ENCODE measurements around the gene CEP120.

DNA sequence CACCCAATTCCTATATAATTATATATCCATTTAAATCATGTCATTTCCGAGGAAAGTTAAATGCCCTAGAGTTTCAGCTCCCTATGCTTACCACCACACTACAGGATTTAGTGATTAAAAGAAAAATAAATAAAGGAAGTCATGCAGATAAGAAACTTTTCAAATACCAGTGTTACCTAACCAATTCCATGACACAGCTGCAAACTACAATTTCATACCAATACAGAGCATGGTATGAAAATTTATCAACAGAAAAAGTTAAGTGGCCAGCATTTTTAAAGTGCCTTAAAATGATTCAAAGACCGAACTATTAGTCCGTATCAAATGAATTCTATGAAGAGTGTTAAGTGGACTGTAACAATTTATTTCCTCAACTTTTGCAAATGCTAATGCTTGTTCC lies 35.9 kb downstream of the CEP120 start:
- TF ChIP-seq CTCF (IDR thresholded peaks at IDR 0.05; ENCODE audit: insufficient read depth, low read length, poor library complexity, severe bottlenecking) (no peak), EZH2phosphoT487 (conservative IDR thresholded peaks at IDR 0.05; ENCODE audit: low read length) (no peak)
